Measurements from ENCODE around the gene PAK1IP1.
"Not testable (repeated sequence)": the region's sequence is repeated elsewhere in the genome, so short reads cannot be mapped to it uniquely, and the experiment has no call there.

PAK1IP1 gene

GRCh38 chr6:10742251-10742650, 47.5 kb downstream of the PAK1IP1 start:
- no peak for DNase-seq (ENCODE audit: low read depth, low spot score)

GRCh38 chr6:10743515-10743914, 48.7 kb downstream of the PAK1IP1 start:
- DNase-seq (ENCODE audit: low read depth, low spot score), result no peak

- no peak for DNase-seq (ENCODE audit: low read depth, low spot score)
These were observed 50.3 kb downstream of the PAK1IP1 start for GRCh38 chr6:10745116-10745515.

GRCh38 chr6:10746915-10747250, 52.1 kb downstream of the PAK1IP1 start:
- no peak for DNase-seq (ENCODE audit: low read depth, low spot score)

GRCh38 chr6:10747251-10747972, 52.6 kb downstream of the PAK1IP1 start, which contains the start of gene TMEM14B:
Gene TMEM14B, plus strand, starts transcription at chr6:10747805. Its CDS starts 1,441 bp downstream, at chr6:10749246.
- peak; percentile 99 for DNase-seq (ENCODE audit: low read depth, low spot score)

GRCh38 chr6:10749734-10750133, 55.0 kb downstream of the PAK1IP1 start:
- DNase-seq (ENCODE audit: low read depth, low spot score), result no peak

- DNase-seq (ENCODE audit: low read depth, low spot score), result not testable (repeated sequence)
These were observed 55.8 kb downstream of the PAK1IP1 start for GRCh38 chr6:10750568-10750967.

- not testable (repeated sequence) for DNase-seq (ENCODE audit: low read depth, low spot score)
These were observed 57.0 kb downstream of the PAK1IP1 start for GRCh38 chr6:10751757-10752156.

- DNase-seq (ENCODE audit: low read depth, low spot score), result no peak
These were observed 61.3 kb downstream of the PAK1IP1 start for GRCh38 chr6:10756085-10756484.
